EH (cell line): ENCODE measurements around the gene FYTTD1.
"Not testable (repeated sequence)": the region's sequence is repeated elsewhere in the genome, so short reads cannot be mapped to it uniquely, and the experiment has no call there.

Experiments
- DNase-seq: peaks from one replicate; pipeline ENCODE4 v3.0.0-alpha.2; 2015; ENCODE audit warnings: low read depth

FYTTD1 gene, protein sequence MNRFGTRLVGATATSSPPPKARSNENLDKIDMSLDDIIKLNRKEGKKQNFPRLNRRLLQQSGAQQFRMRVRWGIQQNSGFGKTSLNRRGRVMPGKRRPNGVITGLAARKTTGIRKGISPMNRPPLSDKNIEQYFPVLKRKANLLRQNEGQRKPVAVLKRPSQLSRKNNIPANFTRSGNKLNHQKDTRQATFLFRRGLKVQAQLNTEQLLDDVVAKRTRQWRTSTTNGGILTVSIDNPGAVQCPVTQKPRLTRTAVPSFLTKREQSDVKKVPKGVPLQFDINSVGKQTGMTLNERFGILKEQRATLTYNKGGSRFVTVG

DNA sequence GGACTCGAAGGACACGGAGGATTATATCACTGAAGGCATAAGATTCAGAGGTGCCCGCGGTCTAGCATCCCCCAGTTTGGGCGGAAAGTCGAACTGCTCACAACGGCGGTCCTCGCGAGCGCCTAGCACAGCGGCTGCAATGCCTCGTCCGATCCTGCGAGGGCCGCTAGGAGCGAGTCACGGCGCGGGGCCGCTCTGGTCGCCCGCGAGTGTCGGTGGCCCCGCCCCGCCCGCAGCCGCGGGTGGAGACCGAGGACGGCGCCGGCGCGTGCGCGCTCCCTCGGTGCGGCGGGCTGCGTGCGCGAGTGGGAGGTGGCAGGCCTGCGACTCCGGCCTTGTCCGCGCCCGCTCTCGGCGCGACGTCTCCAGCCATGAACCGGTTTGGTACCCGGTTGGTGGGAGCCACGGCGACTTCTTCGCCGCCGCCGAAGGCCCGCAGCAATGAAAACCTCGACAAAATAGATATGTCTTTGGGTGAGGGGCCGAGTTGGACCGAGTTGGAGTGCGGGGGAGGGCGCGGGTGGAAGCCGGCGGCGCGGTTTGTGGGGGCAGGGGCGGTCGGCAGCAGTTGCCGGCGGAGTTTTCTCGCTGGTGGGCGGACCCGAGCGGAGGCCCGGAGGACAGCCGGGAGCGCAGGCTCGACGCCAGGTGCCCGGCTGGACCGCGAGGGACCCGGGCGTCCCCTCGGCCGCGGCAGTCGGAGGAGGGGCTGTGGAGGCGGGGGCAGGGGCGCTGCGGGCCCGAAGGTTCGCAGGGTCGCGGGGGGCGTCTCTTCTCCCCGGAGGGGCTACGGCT lies at the start of gene FYTTD1:
Gene FYTTD1, plus strand, starts transcription at position 283 of the 795 bp plus-strand sequence. Its CDS starts 89 bp downstream, at position 372.
- peak; percentile 88 for DNase-seq

DNA sequence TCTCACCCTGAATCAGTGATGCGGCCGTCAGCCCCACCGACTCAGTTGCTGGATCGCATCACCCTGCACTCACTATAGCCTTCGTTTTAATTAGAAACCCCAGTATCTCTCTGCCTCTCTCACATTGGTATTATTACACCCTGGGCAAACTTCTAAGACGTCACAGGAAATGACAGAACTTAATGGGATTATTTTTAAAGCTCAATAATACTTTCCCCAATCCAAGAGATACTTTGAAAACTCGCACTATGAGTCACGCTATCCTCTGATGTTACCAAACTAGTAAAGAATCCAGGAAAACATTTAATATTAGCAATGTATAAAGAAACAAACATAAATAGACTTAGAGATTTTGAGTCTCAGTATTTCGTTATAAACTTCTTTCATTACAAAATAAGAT lies 49.6 kb upstream of the FYTTD1 start:
- DNase-seq: peak; percentile 77

DNA sequence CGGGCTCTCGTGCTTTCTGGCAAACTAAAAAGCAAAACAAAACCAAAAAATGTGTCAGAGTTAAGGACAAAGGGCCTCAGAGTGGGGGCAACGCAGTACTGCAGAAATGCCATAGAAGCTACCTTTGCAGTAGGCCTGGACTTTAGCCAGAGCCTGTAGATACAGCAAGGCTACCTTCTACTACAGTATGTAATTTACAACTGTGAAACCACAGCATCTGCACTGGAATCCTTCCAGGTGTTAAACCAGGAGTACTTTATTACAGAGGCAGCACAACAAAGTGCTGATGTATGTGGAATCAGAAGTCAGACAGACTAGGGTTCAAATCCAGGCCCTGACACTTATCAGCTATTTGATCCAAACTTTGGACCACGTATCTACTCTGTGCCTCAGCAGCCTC lies 47.8 kb upstream of the FYTTD1 start:
- DNase-seq: no peak

DNA sequence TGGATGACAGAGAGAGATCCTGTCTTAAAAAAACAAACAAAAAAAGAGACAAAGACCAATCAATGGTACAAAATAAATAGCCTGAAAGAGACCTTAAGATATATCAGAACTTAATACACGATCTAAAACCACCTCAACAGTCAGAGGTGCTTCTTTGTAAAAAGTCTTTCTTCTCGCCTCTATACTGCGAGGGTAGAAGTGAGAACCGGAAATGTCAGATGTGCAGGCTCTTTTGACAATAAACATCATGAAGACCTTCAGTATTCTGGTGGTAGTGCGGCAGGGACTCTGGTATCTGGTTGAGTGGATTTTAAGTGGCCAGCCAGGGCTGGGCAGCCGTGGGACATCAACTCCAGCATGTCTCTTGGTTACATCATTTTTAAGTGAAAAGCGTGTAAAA lies 43.0 kb upstream of the FYTTD1 start:
- no peak for DNase-seq

DNA sequence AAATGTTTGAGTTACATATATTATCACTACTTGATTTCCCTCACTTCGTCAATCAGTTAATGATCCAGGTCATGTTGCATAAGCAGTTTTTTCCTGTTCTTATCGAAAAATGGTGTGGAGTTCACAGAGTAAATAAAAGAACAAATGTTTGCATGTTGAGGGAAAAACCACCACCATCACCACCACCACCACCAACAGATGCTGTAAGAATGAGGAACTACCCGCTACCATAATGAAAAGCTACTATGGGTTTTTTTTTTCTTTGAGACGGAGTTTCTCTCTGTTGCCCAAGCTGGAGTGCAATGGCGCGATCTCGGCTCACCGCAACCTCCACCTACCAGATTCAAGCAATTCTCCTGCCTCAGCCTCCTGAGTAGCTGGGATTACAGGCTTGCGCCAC lies 40.5 kb upstream of the FYTTD1 start:
- no peak for DNase-seq

DNA sequence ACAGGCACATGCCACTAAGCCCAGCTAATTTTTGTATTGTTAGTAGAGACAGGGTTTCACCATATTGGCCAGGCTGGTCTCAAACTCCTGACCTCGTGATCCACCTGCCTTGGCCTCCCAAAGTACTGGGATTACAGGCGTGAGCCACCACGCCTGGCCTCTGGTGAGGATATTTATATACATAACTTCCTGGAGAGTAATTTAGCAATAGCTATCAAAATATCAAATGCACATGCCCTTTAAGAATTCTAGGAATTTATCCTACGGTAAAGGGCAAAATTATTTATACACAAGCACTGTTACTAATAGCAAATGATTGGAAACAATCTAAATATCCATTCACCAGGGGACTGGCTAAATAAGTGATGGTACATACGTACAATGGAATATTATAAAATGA lies 38.7 kb upstream of the FYTTD1 start:
- peak; percentile 48 for DNase-seq

DNA sequence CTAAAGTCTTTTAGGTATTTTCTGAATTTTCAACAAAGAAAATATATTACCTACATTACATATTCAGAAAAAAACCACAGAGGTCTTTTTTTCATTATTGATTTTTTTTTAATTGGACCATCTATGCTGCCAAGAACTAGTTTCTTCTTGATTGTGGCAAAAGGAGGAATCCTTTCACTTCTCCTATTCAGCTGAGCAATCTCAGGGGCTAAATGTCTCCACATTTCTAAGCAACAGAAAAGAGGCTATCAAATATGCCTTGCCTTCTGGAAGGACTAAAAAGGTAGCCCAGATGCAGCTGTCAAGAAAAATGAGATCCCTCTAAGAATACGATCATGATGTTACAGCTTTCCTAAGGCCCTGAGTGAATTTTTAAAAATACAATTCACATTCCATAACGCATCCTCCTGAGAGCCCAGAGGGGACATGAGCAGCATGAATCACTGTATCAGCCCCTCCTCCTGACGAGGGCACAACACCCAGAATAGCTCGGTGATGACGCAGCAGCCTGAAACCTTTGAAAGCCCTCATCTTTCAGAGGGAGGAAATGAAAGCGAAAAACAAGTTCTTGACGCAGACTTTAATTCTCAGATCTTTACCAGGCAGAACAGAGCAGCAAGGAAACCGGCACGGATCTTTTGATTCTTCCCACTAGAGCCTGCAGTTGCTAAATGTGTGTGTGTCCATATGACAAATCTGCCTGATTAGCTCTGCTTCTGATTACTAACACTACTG lies 37.5 kb upstream of the FYTTD1 start:
- peak; percentile 99 for DNase-seq

DNA sequence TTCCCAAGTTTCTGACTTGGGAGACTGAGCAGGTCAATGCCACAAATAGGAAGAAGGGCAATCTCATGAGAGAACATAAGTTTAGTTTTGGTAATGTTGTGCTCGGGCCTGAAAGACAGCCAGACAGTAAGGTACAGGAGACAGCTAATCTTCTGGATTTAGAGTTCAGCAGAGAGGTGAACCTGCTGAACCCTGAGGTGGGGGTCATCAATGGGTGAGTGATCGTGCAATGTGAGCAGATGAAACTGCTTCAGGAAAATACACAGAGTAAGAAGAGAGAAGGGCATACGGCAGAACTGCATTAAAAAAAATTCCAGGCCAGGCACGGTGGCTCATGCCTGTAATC lies 36.2 kb upstream of the FYTTD1 start:
- no peak for DNase-seq

DNA sequence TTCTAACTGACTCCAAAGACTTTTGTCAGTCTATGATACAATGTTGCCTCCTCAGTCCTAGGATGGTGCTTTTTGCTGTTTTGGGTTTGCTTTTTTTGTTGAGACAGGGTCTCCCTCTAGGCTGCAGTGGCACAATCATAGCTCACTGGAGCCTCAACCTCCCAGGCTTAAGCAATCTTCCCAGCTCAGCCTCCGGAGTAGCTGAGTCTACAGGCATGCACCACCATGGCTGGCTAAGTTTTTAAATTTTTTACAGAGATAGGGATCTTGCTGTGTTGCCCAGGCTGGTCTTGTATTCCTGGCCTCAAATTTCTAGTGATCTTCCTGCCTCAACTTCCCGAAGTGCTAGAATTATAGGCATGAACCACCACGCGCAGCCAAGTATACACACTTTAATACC lies 35.4 kb upstream of the FYTTD1 start:
- no peak for DNase-seq

DNA sequence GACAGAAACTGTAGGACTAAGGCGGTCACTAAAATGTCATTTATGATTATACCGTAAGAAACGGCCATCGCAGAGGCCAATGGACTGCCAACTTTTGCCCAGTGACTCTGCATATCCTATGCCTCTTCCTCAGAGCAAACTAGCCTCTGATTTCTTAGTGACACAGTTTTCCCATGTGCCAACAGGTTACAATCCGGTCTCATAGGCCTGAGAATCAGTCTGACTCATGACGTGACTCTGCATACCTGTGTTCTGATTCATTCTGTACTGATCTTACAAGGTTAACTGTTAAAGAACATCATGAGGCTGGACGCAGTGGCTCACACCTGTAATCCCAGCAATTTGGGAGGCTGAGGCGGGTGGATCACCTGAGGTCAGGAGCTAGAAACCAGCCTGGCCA lies 30.8 kb upstream of the FYTTD1 start:
- peak; percentile 88 for DNase-seq

DNA sequence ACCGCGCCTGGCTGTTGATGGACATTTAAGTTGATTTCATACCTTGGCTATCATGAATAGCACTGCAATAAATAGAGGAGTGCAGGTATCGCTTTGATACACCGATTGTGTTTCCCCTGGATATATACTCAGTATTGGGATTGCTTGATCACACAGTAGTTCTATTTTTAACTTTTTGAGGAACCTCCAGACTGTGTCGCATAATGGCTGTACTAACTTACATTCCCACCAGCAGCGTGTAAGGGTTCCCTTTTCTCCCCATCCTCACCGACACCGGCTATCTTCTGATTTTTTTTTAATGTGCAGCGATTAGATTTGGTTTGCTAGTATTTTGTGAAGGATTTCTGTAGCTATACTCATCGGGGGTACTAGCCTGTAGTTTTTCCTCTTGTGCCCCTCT lies 29.0 kb upstream of the FYTTD1 start:
- DNase-seq: no peak

DNA sequence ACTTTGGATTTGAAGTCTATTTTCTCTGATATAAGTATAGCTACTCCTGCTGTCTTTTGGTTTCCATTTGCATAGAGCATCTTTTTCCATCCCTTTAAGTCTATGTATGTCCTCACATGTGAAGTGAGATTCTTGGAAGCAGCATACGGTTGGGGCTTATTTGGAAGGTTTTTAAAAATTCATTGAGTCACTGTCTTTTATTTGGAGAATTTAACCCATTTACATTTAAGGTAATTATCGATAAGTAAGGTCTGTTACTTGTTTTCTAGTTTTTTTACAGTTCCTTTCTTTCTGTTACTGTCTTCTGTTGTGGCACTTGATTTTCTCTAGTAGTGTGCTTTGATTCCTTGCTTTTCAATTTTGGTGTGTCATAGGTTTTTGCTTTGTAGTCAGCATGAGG lies 26.9 kb upstream of the FYTTD1 start:
- DNase-seq: no peak

DNA sequence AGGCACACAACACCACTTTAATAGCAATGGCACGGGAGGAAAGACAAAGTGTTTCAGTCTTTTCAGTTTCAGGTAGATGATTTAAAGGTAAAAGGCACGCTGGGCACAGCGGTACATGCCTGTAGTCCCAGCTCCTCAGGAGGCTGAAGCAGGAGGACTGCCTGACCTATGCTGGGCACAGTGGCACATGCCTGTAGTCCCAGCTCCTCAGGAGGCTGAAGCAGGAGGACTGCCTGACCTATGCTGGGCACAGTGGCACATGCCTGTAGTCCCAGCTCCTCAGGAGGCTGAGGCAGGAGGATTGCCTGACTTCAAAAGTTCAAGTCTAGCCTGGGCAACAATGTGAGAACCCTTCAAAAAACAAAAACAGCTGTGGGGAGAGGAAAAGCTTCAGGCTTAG lies 21.8 kb upstream of the FYTTD1 start:
- DNase-seq: not testable (repeated sequence)

DNA sequence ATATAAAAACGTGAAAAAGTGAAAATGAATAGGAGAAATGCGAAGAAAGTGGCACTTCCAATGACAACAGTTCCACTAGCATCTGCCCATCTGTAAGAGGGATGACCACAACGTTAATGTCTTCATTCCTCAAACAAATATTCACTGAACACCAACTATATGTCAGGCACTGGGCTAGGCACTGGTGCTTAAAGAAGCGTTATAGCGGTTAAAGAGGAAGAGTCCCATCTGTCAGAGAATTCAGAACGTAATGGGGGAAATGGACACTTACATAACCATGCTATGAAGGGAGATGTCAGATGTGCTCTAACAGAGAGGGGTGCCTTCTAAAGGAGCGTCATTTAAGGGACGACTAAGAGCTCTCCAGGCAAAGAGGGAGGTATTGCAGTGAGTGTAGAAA lies 21.2 kb upstream of the FYTTD1 start:
- DNase-seq: no peak

DNA sequence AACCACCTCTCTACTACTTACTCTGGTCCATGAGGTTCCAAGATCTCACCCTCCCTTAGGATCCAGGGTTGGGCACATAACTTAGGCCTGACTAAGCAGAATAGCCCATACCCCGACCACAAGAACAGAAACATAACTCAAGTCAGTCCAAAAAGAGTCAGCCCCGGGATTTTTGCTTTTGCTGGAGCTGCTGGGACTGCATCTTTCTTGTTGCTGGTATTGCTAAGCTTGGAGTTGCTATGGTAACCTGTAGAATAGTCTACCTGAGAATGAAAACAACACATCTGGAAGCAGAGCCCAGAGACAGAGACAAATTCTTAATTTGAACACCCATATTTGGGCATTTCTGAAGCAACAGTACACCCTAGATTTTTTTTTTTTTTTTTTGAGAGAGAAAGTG lies 19.5 kb upstream of the FYTTD1 start:
- DNase-seq: peak; percentile 87

DNA sequence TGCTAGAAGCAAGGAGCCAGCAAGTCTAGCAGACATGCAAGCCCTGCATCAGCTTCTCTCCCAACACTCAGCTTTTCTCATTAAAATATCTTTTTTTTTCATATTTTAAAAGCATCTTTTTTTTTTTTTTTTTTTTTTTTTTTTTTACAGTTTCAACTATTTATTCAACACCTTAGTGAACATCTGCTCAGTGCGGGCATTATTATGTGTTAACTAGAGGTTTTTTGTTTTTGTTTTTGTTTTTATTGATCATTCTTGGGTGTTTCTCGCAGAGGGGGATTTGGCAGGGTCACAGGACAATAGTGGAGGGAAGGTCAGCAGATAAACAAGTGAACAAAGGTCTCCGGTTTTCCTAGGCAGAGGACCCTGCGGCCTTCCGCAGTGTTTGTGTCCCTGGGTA lies 18.9 kb upstream of the FYTTD1 start:
- DNase-seq: not testable (repeated sequence)

DNA sequence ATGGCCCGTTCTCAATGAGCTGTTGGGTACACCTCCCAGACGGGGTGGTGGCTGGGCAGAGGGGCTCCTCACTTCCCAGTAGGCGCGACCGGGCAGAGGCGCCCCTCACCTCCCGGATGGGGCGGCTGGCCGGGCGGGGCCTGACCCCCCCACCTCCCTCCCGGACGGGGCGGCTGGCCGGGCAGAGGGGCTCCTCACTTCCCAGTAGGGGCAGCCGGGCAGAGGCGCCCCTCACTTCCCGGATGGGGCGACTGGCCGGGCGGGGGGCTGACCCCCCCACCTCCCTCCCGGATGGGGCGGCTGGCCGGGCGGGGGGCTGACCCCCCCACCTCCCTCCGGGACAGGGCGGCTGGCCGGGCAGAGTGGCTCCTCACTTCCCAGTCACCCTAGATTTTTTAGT lies 18.2 kb upstream of the FYTTD1 start:
- DNase-seq: not testable (repeated sequence)

DNA sequence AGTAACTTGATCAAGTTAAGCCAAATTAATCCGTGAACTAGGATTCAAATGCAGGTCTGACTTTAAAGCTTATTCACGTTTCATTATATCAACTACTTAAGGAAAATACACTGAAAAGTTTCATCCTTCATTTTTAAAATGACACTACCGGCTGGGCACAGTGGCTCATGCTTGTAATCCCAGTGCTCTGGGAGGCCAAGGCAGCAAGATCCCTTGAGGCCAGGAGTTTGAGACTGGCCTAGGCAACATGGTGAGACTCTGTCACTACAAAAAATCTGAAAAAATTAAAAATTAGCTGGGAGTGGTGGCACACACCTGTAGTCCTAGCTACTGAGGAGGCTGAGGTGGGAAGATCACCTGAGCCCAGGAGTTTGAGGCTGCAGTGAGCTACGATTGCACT lies 16.6 kb upstream of the FYTTD1 start:
- DNase-seq: no peak

DNA sequence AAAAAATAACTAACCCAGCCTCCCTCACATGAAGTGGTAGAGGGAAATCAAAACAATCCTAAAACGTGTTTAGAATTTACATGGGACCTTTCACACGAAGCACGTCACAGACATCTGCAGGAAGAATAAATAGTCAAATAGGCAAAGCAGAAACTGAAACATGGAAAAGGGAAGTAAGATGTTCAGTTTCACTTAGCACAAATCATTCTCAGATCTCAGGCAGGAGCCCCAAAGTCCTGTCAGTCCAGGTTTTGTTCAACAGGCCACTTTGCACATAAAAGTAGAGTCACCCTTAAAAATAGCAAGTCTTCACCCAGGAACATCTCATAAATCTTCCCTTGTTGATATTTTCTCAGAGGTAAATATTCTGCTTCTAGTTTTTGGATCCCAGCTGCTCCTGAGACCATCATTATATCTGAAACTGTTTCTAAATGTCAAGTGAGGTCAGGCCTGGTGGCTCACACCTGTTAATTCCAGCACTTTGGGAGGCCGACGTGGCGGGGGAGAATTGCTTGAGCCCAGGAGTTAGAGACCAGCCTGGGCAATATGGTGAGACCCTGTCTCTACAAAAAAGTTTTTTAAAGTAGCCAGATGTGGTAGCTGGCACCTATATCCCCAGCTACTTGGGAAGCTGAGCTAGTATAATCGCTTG lies 14.9 kb upstream of the FYTTD1 start:
- DNase-seq: no peak

DNA sequence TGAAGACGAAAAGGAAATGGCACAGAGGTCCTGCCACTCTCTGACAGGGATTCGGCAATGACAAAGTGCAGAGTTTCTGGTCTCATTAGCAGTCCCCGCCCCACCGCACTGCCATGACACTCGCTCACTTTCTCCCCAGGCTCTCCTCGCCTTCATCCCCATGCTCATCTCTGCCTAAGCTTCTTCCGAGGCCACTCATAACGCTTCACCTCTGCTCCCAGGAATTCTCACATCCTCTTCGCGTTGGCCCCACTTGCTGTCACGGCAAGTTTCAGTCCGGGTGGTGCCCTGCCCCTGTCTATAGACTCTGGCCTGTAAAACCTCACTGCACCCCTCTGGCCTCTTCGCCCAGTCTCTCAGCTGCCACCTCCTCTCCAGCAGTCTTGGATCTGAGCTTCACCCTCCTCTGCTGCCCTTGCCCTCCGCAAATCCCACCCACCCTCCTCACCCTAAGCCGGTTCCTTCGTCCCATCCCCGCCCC lies 13.6 kb upstream of the FYTTD1 start:
- peak; percentile 46 for DNase-seq

DNA sequence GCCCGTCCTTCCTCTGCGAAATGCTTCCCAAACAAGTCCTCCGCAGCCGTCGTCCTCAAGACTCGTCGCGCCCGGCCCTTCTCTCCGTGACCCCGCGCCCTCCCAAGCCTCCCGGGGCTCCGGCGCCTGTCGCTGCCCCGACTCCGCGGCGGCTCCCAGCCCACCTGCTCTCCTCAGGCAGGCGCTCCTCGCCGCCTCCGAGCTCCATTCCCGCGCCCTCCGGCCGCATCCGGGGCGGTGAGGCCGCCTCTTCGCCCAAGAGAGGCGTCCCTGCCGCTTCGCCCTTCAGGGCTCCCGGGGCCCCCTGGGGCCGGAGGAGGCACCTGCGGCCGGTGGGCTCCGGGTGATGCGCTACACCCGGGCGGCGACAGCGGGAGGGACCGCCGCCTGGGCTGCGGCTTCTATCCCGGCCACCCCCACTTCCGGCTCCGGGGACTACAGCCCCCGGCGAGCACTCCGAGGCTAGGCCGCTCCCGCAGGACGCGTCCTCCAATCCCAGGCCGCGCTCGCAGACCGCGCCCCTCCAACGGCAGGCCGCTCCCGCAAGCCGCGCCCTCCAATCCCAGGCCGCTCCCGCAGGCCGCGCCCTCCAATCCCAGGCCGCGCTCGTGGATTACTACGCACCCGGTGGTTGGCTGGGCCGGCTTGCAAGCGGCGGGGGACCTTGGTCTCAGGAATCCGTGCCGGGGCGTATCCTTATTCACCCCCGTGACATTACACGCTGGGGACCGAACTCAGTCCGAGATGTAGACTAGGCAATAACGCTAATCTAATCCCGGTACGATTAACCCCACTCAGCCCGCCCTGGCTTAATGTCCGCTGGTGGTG lies 13.0 kb upstream of the FYTTD1 start, which contains the start of gene RUBCN:
Gene RUBCN, minus strand, starts transcription at position 414 of the 828 bp plus-strand sequence. Its CDS starts 185 bp downstream, at position 229.
- peak; percentile 95 for DNase-seq
